GM23338 (cell line): ENCODE data around the gene UBC. TPM values are rescaled to one million over a fixed set of nuclear protein-coding genes. Genes with fewer than 3 reads are reported as not detected.
A peak's percentile ranks its signal among the peaks of the same experiment; 100 is the strongest.

Source experiments
- ATAC-seq: fragments of 200-7000 bp; cut with Tn5 transposase; 3 replicates; pipeline ENCODE4 v1.9.1; 2020
- DNase-seq: peaks from one replicate; pipeline ENCODE4 v3.0.0-alpha.2; 2015; ENCODE audit warnings: low spot score
- H2AFZ ChIP-seq: fragments of 200-600 bp; sonication (generic); 2 replicates; pipeline ENCODE4 v1.8.0; 2016; ENCODE audit warnings: antibody characterized with exemption, mild to moderate bottlenecking, moderate library complexity
- H3F3A ChIP-seq: fragments of 200-600 bp; sonication (generic); replicated peaks from 2 replicates; pipeline ENCODE4 v1.8.0; 2017; ENCODE audit warnings: antibody characterized with exemption, mixed run types, low read depth
- H3K27ac ChIP-seq: fragments of 200-600 bp; sonication (generic); 2 replicates; pipeline ENCODE4 v1.6.1; 2016; ENCODE audit warnings: low read depth
- H3K27me3 ChIP-seq: fragments of 200-600 bp; sonication (generic); 2 replicates; pipeline ENCODE4 v1.8.0; 2016; ENCODE audit warnings: mild to moderate bottlenecking, mixed run types, moderate library complexity; ENCODE audit not compliant: insufficient read depth
- H3K36me3 ChIP-seq: fragments of 200-600 bp; sonication (generic); 2 replicates; pipeline ENCODE4 v1.8.0; 2016; ENCODE audit warnings: mild to moderate bottlenecking; ENCODE audit not compliant: insufficient read depth
- H3K4me1 ChIP-seq: fragments of 200-600 bp; sonication (generic); 2 replicates; pipeline ENCODE4 v1.8.0; 2016; ENCODE audit warnings: mild to moderate bottlenecking, moderate library complexity; ENCODE audit not compliant: insufficient read depth
- H3K4me2 ChIP-seq: fragments of 200-600 bp; sonication (generic); 2 replicates; pipeline ENCODE4 v1.7.1; 2017; ENCODE audit warnings: mixed run types
- H3K4me3 ChIP-seq: fragments of 200-600 bp; sonication (generic); 2 replicates; pipeline ENCODE4 v1.6.1; 2016; ENCODE audit warnings: mixed run types
- H3K79me2 ChIP-seq: fragments of 200-600 bp; sonication (generic); replicated peaks from 2 replicates; pipeline ENCODE4 v1.8.0; 2017; ENCODE audit warnings: mild to moderate bottlenecking; ENCODE audit not compliant: insufficient read depth
- H3K9me2 ChIP-seq: fragments of 200-600 bp; sonication (generic); 2 replicates; pipeline ENCODE4 v1.8.0; 2017; ENCODE audit not compliant: insufficient read depth
- H4K20me1 ChIP-seq: fragments of 200-600 bp; sonication (generic); replicated peaks from 2 replicates; pipeline ENCODE4 v1.8.0; 2017; ENCODE audit warnings: mild to moderate bottlenecking; ENCODE audit not compliant: insufficient read depth
- H3K27ac Mint-ChIP-seq: 2 replicates; pipeline ENCODE4 v1.8.0; 2020; ENCODE audit warnings: inconsistent platforms, mild to moderate bottlenecking, moderate library complexity, mixed read lengths
- H3K27me3 Mint-ChIP-seq: 3 replicates; pipeline ENCODE4 v1.8.0; 2022; ENCODE audit warnings: low read depth, mild to moderate bottlenecking, moderate library complexity, mixed read lengths, inconsistent platforms; ENCODE audit not compliant: insufficient read depth, poor library complexity
- H3K36me3 Mint-ChIP-seq: 3 replicates; pipeline ENCODE4 v1.8.0; 2021; ENCODE audit warnings: low read depth, mild to moderate bottlenecking, inconsistent platforms, moderate library complexity, mixed read lengths
- H3K4me1 Mint-ChIP-seq: 3 replicates; pipeline ENCODE4 v1.8.0; 2020; ENCODE audit warnings: mild to moderate bottlenecking, inconsistent platforms, mixed read lengths
- H3K4me3 Mint-ChIP-seq: 3 replicates; pipeline ENCODE4 v1.8.0; 2021; ENCODE audit warnings: moderate library complexity, mild to moderate bottlenecking, inconsistent platforms, mixed read lengths
- H3K9me3 Mint-ChIP-seq: 3 replicates; pipeline ENCODE4 v1.8.0; 2020; ENCODE audit warnings: moderate library complexity, mild to moderate bottlenecking, inconsistent platforms, mixed read lengths
- CREB1 ChIP-seq: fragments of 250-450 bp; sonication (Bioruptor Pico); IDR thresholded peaks from 2 replicates; pipeline ENCODE4 v1.5.0; 2020; ENCODE audit warnings: low read depth, mild to moderate bottlenecking, moderate library complexity
- CTCF ChIP-seq, 2 experiments: fragments of 200-600 bp in 1 of 2; sonication (generic) in 1 of 2; conservative IDR thresholded peaks; 2 replicates each; pipeline versions ENCODE4 v1.5.1 to v1.6.1; 2016 to 2017; ENCODE audit warnings: antibody characterized with exemption in 2 of 2, low read depth in 2 of 2, mild to moderate bottlenecking in 2 of 2, moderate library complexity in 1 of 2
- ETS1 ChIP-seq: IDR thresholded peaks from 2 replicates; pipeline ENCODE4 v1.6.1; 2016; ENCODE audit warnings: antibody characterized with exemption
- EZH2 ChIP-seq: fragments of 200-600 bp; sonication (generic); IDR thresholded peaks from one replicate; pipeline ENCODE4 v1.8.0; 2017; ENCODE audit warnings: antibody characterized with exemption, mild to moderate bottlenecking, low read depth; ENCODE audit not compliant: unreplicated experiment
- EZH2phosphoT487 ChIP-seq: fragments of 200-600 bp; sonication (generic); IDR thresholded peaks from one replicate; pipeline ENCODE4 v1.8.1; 2018; ENCODE audit warnings: antibody characterized with exemption; ENCODE audit not compliant: unreplicated experiment
- JUNB ChIP-seq: IDR thresholded peaks from one replicate; pipeline ENCODE4 v1.6.1; 2016; ENCODE audit warnings: antibody characterized with exemption; ENCODE audit not compliant: unreplicated experiment
- NANOG ChIP-seq: IDR thresholded peaks from 2 replicates; pipeline ENCODE4 v1.6.1; 2016; ENCODE audit warnings: antibody characterized with exemption, borderline replicate concordance
- POLR2AphosphoS5 ChIP-seq: IDR thresholded peaks from 2 replicates; pipeline ENCODE4 v1.6.1; 2016; ENCODE audit warnings: antibody characterized with exemption, low read depth
- REST ChIP-seq: IDR thresholded peaks from one replicate; pipeline ENCODE4 v1.6.1; 2018; ENCODE audit warnings: antibody characterized with exemption; ENCODE audit not compliant: unreplicated experiment
- STAT1 ChIP-seq: IDR thresholded peaks from one replicate; pipeline ENCODE4 v1.6.1; 2016; ENCODE audit warnings: antibody characterized with exemption; ENCODE audit not compliant: unreplicated experiment
- ZNF114 ChIP-seq: fragments of 250-450 bp; sonication (Bioruptor Pico); IDR thresholded peaks from 2 replicates; pipeline ENCODE4 v1.5.0; 2020; ENCODE audit warnings: mild to moderate bottlenecking, moderate library complexity
- ZNF331 ChIP-seq: fragments of 250-450 bp; sonication (Bioruptor Pico); IDR thresholded peaks from 2 replicates; pipeline ENCODE4 v1.5.0; 2020; ENCODE audit warnings: low read depth, mild to moderate bottlenecking, moderate library complexity
- ZNF462 ChIP-seq: fragments of 250-450 bp; sonication (Bioruptor Pico); IDR thresholded peaks from 2 replicates; pipeline ENCODE4 v1.5.0; 2020; ENCODE audit warnings: mild to moderate bottlenecking, moderate library complexity
- polyA plus RNA-seq: library from polyadenylated mRNA; unstranded; fragments of >200 nt; fragmentation: Nextera tagmentation; extraction: Ambion mirVana; gene quantifications from 2 replicates; pipeline ENCODE4 v1.2.1, GENCODE V29; 2016
- total RNA-seq: library from RNA; depleted of rRNA; stranded (reverse); fragments of >200 nt; shearing (Covaris generic); gene quantifications from 2 replicates; pipeline ENCODE4 v1.2.3, GENCODE V29; 2014

UBC gene
- total and polyA plus RNA-seq, 2 experiments from 2014 or later: 511 to 665 TPM

- Mint-ChIP-seq H3K27me3 (peaks cover 22% of the 10 kb centered on the region), H3K36me3 (no peaks in the 10 kb centered on the region; the same call in 2 of the 3 replicates), H3K4me1 (peaks cover 20% of the 10 kb centered on the region), H3K27ac (no peak overlapping the region), H3K9me3 (peaks cover 5% of the 10 kb centered on the region; the same call in 2 of the 3 replicates), H3K4me3 (no peak overlapping the region)
- Histone ChIP-seq H3K36me3 (no peaks in the 10 kb centered on the region), H3K4me2 (no peak overlapping the region), H3K27me3 (0 out of 2 replicates have a peak, but pooled peaks cover 3% of the 10 kb centered on the region), H2AFZ (peak overlapping the region; percentile 72; the same call in 1 of the 2 replicates), H3K9me2 (no peaks in the 10 kb centered on the region), H3K27ac (no peak overlapping the region), H3K4me3 (no peak overlapping the region), H4K20me1 (no peaks in the 10 kb centered on the region), H3K79me2 (peaks cover 4% of the 10 kb centered on the region), H3F3A (no peaks in the 10 kb centered on the region), H3K4me1 (peaks cover 19% of the 10 kb centered on the region)
- DNase-seq (no peak), ATAC-seq (no peak)
- no peak for TF ChIP-seq REST
- no peak for TF ChIP-seq ZNF331 (CRISPR knock-in tag)
- no peak for TF ChIP-seq CTCF (conservative IDR thresholded peaks at IDR 0.05; ENCODE audit: low read depth in 2 of 2)
- TF ChIP-seq EZH2phosphoT487: no peak
- TF ChIP-seq POLR2AphosphoS5: no peak
- TF ChIP-seq STAT1: no peak
- no peak for TF ChIP-seq ZNF462 (CRISPR knock-in tag)
- TF ChIP-seq CREB1: no peak
- no peak for TF ChIP-seq NANOG
- TF ChIP-seq ZNF114: no peak
- TF ChIP-seq ETS1: no peak
- no peak for TF ChIP-seq JUNB
- TF ChIP-seq EZH2: no peak
These were observed 47.0 kb downstream of the UBC start for GRCh38 chr12:124867401-124867930.
